ENCODE results near the gene METTL22. TPM values are rescaled to one million over a fixed set of nuclear protein-coding genes. Genes with fewer than 3 reads are reported as not detected.

Gene METTL22
- total RNA-seq, 1 donor from 2014 or later: 14.9 TPM

- ATAC-seq (no peak), DNase-seq (ENCODE audit: low spot score) (no peak)
These were observed 30.0 kb upstream of the METTL22 start for GRCh38 chr16:8591451-8591850.

GRCh38 chr16:8594149-8594666 lies 27.3 kb upstream of the METTL22 start:
- ATAC-seq (no peak), DNase-seq (ENCODE audit: low spot score) (no peak)

- ATAC-seq: no peak
- no peak for DNase-seq (ENCODE audit: low spot score)
These were observed 25.7 kb upstream of the METTL22 start for GRCh38 chr16:8595783-8596182.

GRCh38 chr16:8596581-8596980 lies 24.9 kb upstream of the METTL22 start:
- ATAC-seq (no peak), DNase-seq (ENCODE audit: low spot score) (no peak)

GRCh38 chr16:8600144-8600775 lies 21.2 kb upstream of the METTL22 start:
- ATAC-seq: no peak

GRCh38 chr16:8605554-8605953 lies 15.9 kb upstream of the METTL22 start:
- DNase-seq (ENCODE audit: low spot score): no peak

More at GRCh38 chr16:8600144-8600775, 21.2 kb upstream of the METTL22 start:
- no peak for DNase-seq (ENCODE audit: low spot score)

GRCh38 chr16:8607214-8607613 lies 14.3 kb upstream of the METTL22 start:
- DNase-seq (ENCODE audit: low spot score) (no peak), ATAC-seq (no peak)

More at GRCh38 chr16:8605554-8605953, 15.9 kb upstream of the METTL22 start:
- no peak for ATAC-seq

GRCh38 chr16:8611122-8611521 lies 10.4 kb upstream of the METTL22 start:
- ATAC-seq: no peak
- DNase-seq (ENCODE audit: low spot score): no peak

- ATAC-seq: no peak
- DNase-seq (ENCODE audit: low spot score): no peak
These were observed 9.5 kb upstream of the METTL22 start for GRCh38 chr16:8611886-8612600.

- no peak for DNase-seq (ENCODE audit: low spot score)
- no peak for ATAC-seq
These were observed 7.0 kb upstream of the METTL22 start for GRCh38 chr16:8614435-8615029.

- DNase-seq (ENCODE audit: low spot score) (no peak), ATAC-seq (no peak)
These were observed 1.7 kb upstream of the METTL22 start for GRCh38 chr16:8619671-8620370.

- ATAC-seq: no peak
- DNase-seq (ENCODE audit: low spot score): no peak
These were observed 963 bp upstream of the METTL22 start for GRCh38 chr16:8620535-8620934.

- ATAC-seq (no peak), DNase-seq (ENCODE audit: low spot score) (no peak)
These were observed 301 bp upstream of the METTL22 start for GRCh38 chr16:8621222-8621571.

- ATAC-seq (no peak), DNase-seq (ENCODE audit: low spot score) (no peak)
These were observed 788 bp downstream of the METTL22 start for GRCh38 chr16:8622315-8622656.

- DNase-seq (ENCODE audit: low spot score) (no peak), ATAC-seq (no peak)
These were observed 2.1 kb downstream of the METTL22 start for GRCh38 chr16:8623634-8624033.

GRCh38 chr16:8625491-8626087 lies 4.1 kb downstream of the METTL22 start:
- DNase-seq (ENCODE audit: low spot score) (no peak), ATAC-seq (no peak)

- no peak for ATAC-seq
- no peak for DNase-seq (ENCODE audit: low spot score)
These were observed 5.4 kb downstream of the METTL22 start for GRCh38 chr16:8626946-8627345.

- ATAC-seq: no peak
- no peak for DNase-seq (ENCODE audit: low spot score)
These were observed 6.0 kb downstream of the METTL22 start for GRCh38 chr16:8627456-8627855.

GRCh38 chr16:8628981-8629725 lies 7.7 kb downstream of the METTL22 start:
- ATAC-seq (no peak), DNase-seq (ENCODE audit: low spot score) (no peak)

GRCh38 chr16:8630255-8630953 lies 8.9 kb downstream of the METTL22 start:
- DNase-seq (ENCODE audit: low spot score) (no peak), ATAC-seq (no peak)

Measured in left lobe of liver (tissue), 2 donors.